ENCODE results near the gene SCNN1B.
A peak's percentile ranks its signal among the peaks of the same experiment; 100 is the strongest.

SCNN1B gene

DNA sequence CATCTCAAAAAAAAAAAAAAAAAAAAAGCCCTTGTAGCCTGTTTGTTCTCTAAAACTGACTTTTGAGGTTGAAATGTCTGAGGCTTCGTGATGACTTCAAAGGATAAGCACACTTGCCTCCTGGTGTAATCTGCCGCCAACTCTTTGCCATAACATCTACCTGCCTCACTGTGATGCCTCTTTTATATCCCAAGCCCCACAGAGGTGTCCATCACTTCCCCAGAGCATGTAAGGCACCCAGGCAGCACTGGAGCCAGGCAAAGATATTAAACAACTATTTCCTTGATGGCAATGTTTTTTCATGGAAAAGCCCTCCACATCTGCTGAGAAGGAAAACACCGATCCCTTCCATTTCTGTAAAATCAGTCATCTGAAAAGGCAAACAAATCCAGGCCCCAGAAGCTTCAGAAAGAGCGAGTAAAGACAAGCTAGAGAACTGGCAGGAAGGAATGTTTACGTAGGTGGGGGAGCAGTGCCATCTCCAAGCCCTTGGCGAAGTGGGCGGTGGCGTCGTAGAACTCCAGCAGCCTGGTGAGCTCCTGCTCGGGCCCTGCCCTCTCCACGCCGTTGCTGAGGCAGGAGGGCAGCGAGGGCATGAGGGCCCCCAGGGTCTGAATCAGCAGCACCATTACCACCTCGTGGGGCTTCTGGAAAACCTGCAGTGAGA lies 122.3 kb downstream of the SCNN1B start:
- H3K27me3 Mint-ChIP-seq (ENCODE audit: low read depth): no peaks in the 10 kb centered on the region
- H3K27ac Mint-ChIP-seq: peak overlapping the region; percentile 35 to 92 (median 70)
- TF ChIP-seq, protein P1, sequence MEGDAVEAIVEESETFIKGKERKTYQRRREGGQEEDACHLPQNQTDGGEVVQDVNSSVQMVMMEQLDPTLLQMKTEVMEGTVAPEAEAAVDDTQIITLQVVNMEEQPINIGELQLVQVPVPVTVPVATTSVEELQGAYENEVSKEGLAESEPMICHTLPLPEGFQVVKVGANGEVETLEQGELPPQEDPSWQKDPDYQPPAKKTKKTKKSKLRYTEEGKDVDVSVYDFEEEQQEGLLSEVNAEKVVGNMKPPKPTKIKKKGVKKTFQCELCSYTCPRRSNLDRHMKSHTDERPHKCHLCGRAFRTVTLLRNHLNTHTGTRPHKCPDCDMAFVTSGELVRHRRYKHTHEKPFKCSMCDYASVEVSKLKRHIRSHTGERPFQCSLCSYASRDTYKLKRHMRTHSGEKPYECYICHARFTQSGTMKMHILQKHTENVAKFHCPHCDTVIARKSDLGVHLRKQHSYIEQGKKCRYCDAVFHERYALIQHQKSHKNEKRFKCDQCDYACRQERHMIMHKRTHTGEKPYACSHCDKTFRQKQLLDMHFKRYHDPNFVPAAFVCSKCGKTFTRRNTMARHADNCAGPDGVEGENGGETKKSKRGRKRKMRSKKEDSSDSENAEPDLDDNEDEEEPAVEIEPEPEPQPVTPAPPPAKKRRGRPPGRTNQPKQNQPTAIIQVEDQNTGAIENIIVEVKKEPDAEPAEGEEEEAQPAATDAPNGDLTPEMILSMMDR (IDR thresholded peaks at IDR 0.05; ENCODE audit: unreplicated experiment in 3 of 3): no peak
- peaks cover 12% of the 10 kb centered on the region for H3K4me1 Mint-ChIP-seq
- H3K36me3 Mint-ChIP-seq (ENCODE audit: low read depth): peaks cover 33% of the 10 kb centered on the region
- H3K9me3 Mint-ChIP-seq: no peaks in the 10 kb centered on the region
- no peak overlapping the region for H3K4me3 Mint-ChIP-seq

DNA sequence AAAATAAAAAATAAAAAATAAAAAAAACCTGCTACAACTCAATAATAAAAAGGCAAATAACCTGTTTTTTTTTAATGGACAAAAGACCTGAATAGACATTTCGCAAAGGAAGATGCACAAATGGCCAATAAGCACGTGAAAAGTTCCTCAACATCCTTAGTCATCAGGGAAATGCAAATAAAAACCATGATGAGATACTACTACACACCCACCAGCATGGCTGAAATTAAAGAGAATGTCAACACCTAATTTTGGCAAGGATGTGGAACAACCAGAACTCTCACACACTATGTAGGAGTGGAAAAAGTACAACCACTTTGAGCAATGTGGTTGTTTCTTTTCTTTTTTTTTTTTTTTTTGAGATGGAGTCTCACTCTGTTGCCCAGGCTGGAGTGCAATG lies 126.2 kb downstream of the SCNN1B start:
- Mint-ChIP-seq H3K9me3 (no peaks in the 10 kb centered on the region), H3K4me1 (peaks cover 9% of the 10 kb centered on the region), H3K4me3 (no peak overlapping the region), H3K27me3 (ENCODE audit: low read depth) (no peaks in the 10 kb centered on the region), H3K36me3 (ENCODE audit: low read depth) (peaks cover 41% of the 10 kb centered on the region), H3K27ac (no peak overlapping the region)
- TF ChIP-seq, protein P1 (IDR thresholded peaks at IDR 0.05; ENCODE audit: unreplicated experiment in 3 of 3): no peak
